Astrocyte of the cerebellum (primary cell): Measurements from ENCODE around the gene CDK5R1.

Experiments
- DNase-seq: peaks from one replicate; pipeline ENCODE4 v3.0.0-alpha.2; 2011; ENCODE audit warnings: low read depth
- H3K4me3 ChIP-seq: 2 replicates; pipeline ENCODE4 v1.5.1; 2011; ENCODE audit warnings: mild to moderate bottlenecking, low read depth, low read length, moderate library complexity
- in situ Hi-C: cut with HindIII; loops from 2 replicates; pipeline ENCODE4 v1.10.0; 2017; ENCODE audit warnings: low sequenced_read_pairs
- TF ChIP-seq, protein P1 (sequence below): IDR thresholded peaks from 2 replicates; pipeline ENCODE4 v1.5.1; 2012; ENCODE audit warnings: low read length, low read depth, moderate library complexity, mild to moderate bottlenecking; ENCODE audit errors: missing control alignments

The CDK5R1 gene

DNA sequence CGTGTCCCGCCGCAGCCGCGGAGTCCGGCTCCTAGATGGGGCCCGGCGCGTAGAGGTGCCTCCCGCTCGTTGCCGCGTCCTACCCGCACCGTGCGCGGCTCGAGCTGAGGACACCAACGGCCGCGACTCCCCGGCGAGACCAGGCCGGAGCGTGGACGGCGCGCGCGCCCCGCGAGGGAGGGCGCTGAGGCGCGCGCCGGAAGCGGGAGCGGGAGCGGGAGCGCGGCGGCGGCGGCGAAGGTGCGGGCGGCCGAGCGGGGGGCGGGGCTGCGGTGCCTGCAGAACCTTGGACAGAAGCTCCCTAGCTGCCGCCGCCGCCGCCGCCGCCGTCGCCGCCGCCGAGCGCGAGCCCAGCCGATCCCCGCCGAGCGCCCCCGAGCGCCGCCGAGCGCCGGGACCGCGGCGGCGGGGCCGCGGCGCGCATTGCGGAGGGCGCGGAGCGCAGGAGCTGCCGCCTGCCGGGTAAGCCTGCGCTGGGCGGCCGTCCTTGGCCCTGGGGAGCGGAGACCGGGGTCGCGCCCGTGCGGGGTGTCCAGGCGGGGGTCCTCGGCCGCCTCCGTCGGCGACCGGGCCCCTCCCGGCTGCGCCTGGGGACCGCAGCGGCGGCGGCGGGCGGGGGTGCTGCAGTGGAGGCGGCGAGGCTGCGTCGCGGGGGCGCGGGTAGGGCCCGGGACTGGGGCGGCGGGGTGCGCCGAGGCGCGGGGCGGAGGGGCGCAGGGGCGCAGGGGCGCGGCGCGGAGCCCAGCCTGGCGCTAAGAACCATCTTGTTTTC, at the start of gene CDK5R1:
Gene CDK5R1, plus strand, starts transcription at position 293 of the 772 bp plus-strand sequence. CDS start 628 bp downstream, outside the sequence.
- no peak for DNase-seq
- peak within 1 kb of the TSS; percentile 52 for H3K4me3 ChIP-seq
- in situ Hi-C loops = no loop called here
- TF ChIP-seq, protein P1, sequence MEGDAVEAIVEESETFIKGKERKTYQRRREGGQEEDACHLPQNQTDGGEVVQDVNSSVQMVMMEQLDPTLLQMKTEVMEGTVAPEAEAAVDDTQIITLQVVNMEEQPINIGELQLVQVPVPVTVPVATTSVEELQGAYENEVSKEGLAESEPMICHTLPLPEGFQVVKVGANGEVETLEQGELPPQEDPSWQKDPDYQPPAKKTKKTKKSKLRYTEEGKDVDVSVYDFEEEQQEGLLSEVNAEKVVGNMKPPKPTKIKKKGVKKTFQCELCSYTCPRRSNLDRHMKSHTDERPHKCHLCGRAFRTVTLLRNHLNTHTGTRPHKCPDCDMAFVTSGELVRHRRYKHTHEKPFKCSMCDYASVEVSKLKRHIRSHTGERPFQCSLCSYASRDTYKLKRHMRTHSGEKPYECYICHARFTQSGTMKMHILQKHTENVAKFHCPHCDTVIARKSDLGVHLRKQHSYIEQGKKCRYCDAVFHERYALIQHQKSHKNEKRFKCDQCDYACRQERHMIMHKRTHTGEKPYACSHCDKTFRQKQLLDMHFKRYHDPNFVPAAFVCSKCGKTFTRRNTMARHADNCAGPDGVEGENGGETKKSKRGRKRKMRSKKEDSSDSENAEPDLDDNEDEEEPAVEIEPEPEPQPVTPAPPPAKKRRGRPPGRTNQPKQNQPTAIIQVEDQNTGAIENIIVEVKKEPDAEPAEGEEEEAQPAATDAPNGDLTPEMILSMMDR = no peak

- DNase-seq = no peak
- TF ChIP-seq, protein P1 = no peak
- in situ Hi-C loops = no loop called here
- no peak overlapping the region for H3K4me3 ChIP-seq
These were observed 46.1 kb upstream of the CDK5R1 start for GRCh38 chr17:32440722-32441121.

DNA sequence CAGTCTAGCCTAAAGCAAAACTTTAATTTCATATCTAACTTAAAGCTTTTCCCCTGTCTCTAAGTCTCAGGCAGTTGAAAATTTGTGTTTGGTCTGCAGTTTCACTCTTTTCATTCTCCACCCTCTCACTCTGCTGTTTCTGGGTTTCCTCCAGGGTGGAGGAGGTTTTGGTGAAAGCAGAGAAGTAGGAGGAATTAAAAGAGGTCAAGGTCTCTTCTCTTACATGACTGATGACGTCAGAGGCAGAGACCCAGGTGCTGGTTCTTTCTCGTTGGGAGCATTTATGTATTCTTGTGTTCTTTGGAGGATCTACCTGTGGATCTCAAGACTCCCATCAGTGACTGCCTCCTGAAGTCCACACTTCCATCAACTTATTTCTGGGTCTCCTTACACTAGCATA, 44.9 kb upstream of the CDK5R1 start:
- in situ Hi-C loops = no loop called here
- DNase-seq = no peak
- no peak overlapping the region for H3K4me3 ChIP-seq
- TF ChIP-seq, protein P1 = no peak

DNA sequence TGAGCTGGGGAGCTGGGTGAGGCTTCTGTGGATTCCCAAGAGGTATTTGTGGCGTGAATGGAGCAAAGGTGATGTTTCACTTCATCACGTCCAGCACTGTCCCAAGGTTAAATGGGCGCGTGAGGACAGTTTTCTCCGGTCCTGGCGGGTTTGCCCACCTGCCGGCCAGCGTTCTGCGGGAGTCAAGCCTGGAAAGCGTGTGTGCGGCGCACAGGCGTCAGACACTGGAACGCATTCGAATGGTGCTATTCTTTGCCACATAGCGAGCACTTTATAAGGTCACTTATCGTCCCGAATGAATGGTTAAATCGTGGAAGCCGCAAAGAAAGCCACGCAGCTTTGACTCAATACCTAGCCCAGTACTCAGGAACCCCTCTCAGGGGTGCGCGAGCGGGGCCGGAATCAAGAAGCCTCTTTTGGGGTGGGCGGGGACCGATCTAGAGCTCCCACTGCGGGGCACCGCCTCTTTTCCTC, 42.9 kb upstream of the CDK5R1 start:
- in situ Hi-C loops = no loop called here
- H3K4me3 ChIP-seq = peak overlapping the region; percentile 79
- TF ChIP-seq, protein P1 = no peak
- DNase-seq = no peak

DNA sequence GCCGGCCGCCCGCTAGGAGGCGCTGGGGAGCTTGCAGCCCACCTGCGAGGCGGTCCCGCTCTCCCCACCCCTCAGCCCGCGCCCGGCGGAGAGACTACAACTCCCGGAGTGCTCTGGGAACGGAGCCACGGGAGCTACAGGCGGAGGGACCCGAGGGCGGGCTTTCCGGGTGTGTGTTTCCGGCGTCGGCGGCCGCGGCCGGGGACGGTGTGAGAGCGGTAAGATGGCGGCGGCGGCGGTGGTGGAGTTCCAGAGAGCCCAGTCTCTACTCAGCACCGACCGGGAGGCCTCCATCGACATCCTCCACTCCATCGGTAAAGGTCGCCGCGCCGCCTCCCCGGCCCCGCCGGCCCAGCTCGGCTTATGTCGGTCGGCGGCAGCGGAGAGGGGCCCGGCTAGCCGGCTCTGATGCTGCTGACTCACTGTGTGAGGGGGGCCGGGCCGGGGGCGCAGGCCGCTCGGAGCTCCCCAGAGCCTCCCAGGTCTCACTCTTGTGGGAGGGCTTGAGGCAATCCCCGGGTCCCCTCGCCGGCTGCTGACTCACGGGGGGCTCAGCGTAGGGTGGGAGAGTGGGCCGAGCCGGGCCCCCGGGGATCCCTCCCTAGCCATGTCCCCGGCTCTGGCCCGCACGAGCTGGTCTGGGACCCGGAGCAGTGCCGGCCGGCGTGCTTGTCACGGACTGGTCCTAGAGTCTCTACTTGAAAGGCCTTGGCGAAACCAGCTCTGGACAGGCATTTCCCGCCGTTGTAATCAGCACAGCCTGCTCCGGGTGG, 42.3 kb upstream of the CDK5R1 start, which contains the start of gene PSMD11:
Gene PSMD11, plus strand, starts transcription at position 210 of the 773 bp plus-strand sequence. Its CDS starts 14 bp downstream, at position 224.
- in situ Hi-C loops = no loop called here
- peak within 1 kb of the TSS; percentile 79 for H3K4me3 ChIP-seq
- TF ChIP-seq, protein P1 = peak; percentile 94
- DNase-seq = peak; percentile 93

DNA sequence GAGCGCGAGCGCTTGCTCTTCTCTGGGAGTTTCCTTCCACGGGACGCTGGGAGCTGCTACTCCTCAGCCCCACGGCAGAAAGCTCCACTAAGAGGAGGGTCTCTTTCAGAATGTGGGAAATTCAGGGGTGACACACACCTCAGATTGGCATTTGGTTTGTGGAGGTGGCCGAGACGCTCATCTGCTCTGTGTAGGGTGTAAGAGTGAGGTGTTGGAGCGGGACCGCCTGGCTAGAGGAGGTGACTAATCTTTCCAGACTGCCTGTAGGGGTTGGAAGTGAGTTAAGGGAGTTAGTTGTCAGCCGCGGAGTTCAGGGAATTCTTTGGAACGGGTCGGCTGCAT, 41.7 kb upstream of the CDK5R1 start:
- in situ Hi-C loops = no loop called here
- TF ChIP-seq, protein P1 = no peak
- H3K4me3 ChIP-seq = peak overlapping the region; percentile 79
- peak; percentile 24 for DNase-seq
